K562 (cell line): Measurements from ENCODE around the gene CBS. TPM values are rescaled to one million over a fixed set of nuclear protein-coding genes. Genes with fewer than 3 reads are reported as not detected.

Source experiments
- ATAC-seq: fragments of 200-7000 bp; cut with Tn5 transposase; 3 replicates; pipeline ENCODE4 v1.9.1; 2020; ENCODE audit warnings: moderate library complexity
- BruUV-seq: library from RNA; stranded (reverse); fragments of 400-500 nt; replicated peaks from 2 replicates; lab custom pipeline; 2021; lab: Mats Ljungman, UMichigan
- CTCF ChIA-PET: fragments of 300-600 bp; formaldehyde crosslinking; extraction: SDS; loops from one replicate; lab custom pipeline; 2021; ENCODE audit warnings: low intra/inter-chr PET ratio; lab: Yijun Ruan, JAX
- POLR2A ChIA-PET: fragments of 300-600, 350-650 bp; sonication (Branson Sonifier 250); formaldehyde crosslinking; extraction: SDS; loops from one replicate; lab custom pipeline; 2021; ENCODE audit warnings: antibody characterized with exemption, inconsistent platforms; lab: Yijun Ruan, JAX
- DNase-seq, 4 experiments: peaks; one replicate each; pipeline versions ENCODE4 v3.0.0 to v3.0.0-alpha.2; 2011 to 2018; ENCODE audit warnings: low spot score in 3 of 4, mixed read lengths in 3 of 4; ENCODE audit errors: extremely low read depth in 1 of 4
- FAIRE-seq: peaks from 2 replicates; lab custom pipeline; 2011; peaks lifted over from hg19 to GRCh38; lab: Jason Lieb, UNC
- H2AFZ ChIP-seq: 2 replicates; pipeline ENCODE4 v1.6.0; 2011; ENCODE audit warnings: low read depth, low read length, control low read depth, inconsistent platforms
- H3K27ac ChIP-seq: fragments of 200-600 bp; 3 replicates; pipeline ENCODE4 v1.8.0; 2011; ENCODE audit warnings: low read depth, mild to moderate bottlenecking, control low read depth, inconsistent platforms, low read length, moderate library complexity, mixed read lengths; ENCODE audit errors: extremely low read depth
- H3K27me3 ChIP-seq, 2 experiments: fragments of 300-600 bp in 1 of 2; 2 replicates in 1 of 2; 3 replicates in 1 of 2; pipeline versions ENCODE4 v1.6.0 to v1.8.0; 2011; ENCODE audit warnings: inconsistent platforms in 2 of 2, low read length in 2 of 2, mild to moderate bottlenecking in 1 of 2, mixed read lengths in 1 of 2, moderate library complexity in 1 of 2; ENCODE audit not compliant: control insufficient read depth in 2 of 2, insufficient read depth in 2 of 2
- H3K36me3 ChIP-seq: fragments of 300-600 bp; 3 replicates; pipeline ENCODE4 v1.8.0; 2011; ENCODE audit warnings: mild to moderate bottlenecking, low read length, inconsistent platforms; ENCODE audit not compliant: control insufficient read depth, insufficient read depth
- H3K4me1 ChIP-seq, 2 experiments: fragments of 200-600 bp in 1 of 2; replicated peaks in 1 of 2; 2 replicates in 1 of 2; 3 replicates in 1 of 2; pipeline versions ENCODE4 v1.5.1 to v1.8.0; 2011; ENCODE audit warnings: inconsistent platforms in 2 of 2, low read length in 2 of 2, mild to moderate bottlenecking in 1 of 2, mixed read lengths in 1 of 2, moderate library complexity in 1 of 2; ENCODE audit not compliant: control insufficient read depth in 2 of 2, insufficient read depth in 2 of 2
- H3K4me2 ChIP-seq: 2 replicates; pipeline ENCODE4 v1.6.1; 2011; ENCODE audit warnings: low read length, control low read depth, inconsistent platforms, mixed read lengths; ENCODE audit not compliant: insufficient read depth
- H3K4me3 ChIP-seq: fragments of 200-600 bp; sonication (generic), shearing (Covaris generic); 2 replicates; pipeline ENCODE4 v1.5.1; 2016; ENCODE audit warnings: control low read depth, inconsistent platforms
- H3K79me2 ChIP-seq: fragments of 200-600 bp; 3 replicates; pipeline ENCODE4 v1.8.0; 2011; ENCODE audit warnings: low read length, inconsistent platforms; ENCODE audit not compliant: control insufficient read depth, insufficient read depth
- H3K9ac ChIP-seq, 2 experiments: 2 replicates each; pipeline versions ENCODE4 v1.6.0 to v1.6.1; 2011; ENCODE audit warnings: low read depth in 2 of 2, low read length in 2 of 2, control low read depth in 1 of 2, inconsistent platforms in 1 of 2, mild to moderate bottlenecking in 1 of 2, mixed read lengths in 1 of 2; ENCODE audit not compliant: insufficient read depth in 1 of 2
- H3K9me1 ChIP-seq: one replicate; pipeline ENCODE4 v1.6.0; 2011; ENCODE audit warnings: inconsistent platforms, mild to moderate bottlenecking, low read length, moderate library complexity; ENCODE audit not compliant: control insufficient read depth, insufficient read depth
- H3K9me3 ChIP-seq: replicated peaks from 2 replicates; pipeline ENCODE4 v1.5.1; 2011; ENCODE audit warnings: low read depth, low read length, inconsistent platforms; ENCODE audit not compliant: control insufficient read depth, insufficient read depth
- H4K20me1 ChIP-seq: replicated peaks from 2 replicates; pipeline ENCODE4 v1.6.1; 2011; ENCODE audit warnings: low read length, inconsistent platforms, mixed read lengths; ENCODE audit not compliant: control insufficient read depth, insufficient read depth
- ELF2 ChIP-seq: fragments of 250-450 bp; sonication (Bioruptor Pico); IDR thresholded peaks from 2 replicates; pipeline ENCODE4 v1.5.0; 2021; ENCODE audit warnings: mild to moderate bottlenecking
- MLX ChIP-seq, 2 experiments: fragments of 450-650 bp in 1 of 2; sonication (generic) in 1 of 2; formaldehyde crosslinking; conservative IDR thresholded peaks; 2 replicates each; pipeline versions ENCODE4 v1.4.0 to v1.8.1; 2020 to 2022; ENCODE audit warnings: mild to moderate bottlenecking in 1 of 2, missing genetic modification reagents in 1 of 2
- SIN3B ChIP-seq: fragments of 450-650 bp; IDR thresholded peaks from 2 replicates; pipeline ENCODE4 v1.6.1; 2017; ENCODE audit warnings: low read depth, mild to moderate bottlenecking, moderate library complexity
- TGIF2 ChIP-seq: sonication (generic); formaldehyde crosslinking; IDR thresholded peaks from 2 replicates; pipeline ENCODE4 v1.8.1; 2022; ENCODE audit warnings: mild to moderate bottlenecking, missing genetic modification reagents, moderate library complexity
- ZNF121 ChIP-seq: sonication (generic); formaldehyde crosslinking; conservative IDR thresholded peaks from 2 replicates; pipeline ENCODE4 v1.8.0; 2022; ENCODE audit warnings: missing genetic modification reagents
- ZNF444 ChIP-seq: fragments of 250-450 bp; sonication (Bioruptor Pico); IDR thresholded peaks from 2 replicates; pipeline ENCODE4 v1.4.0; 2020; ENCODE audit warnings: mild to moderate bottlenecking, moderate library complexity
- WGBS: fragments of 100-300 bp; shearing (Covaris generic); methylation state at CpG from one replicate; pipeline ENCODE4 v1.1.6; 2016; ENCODE audit warnings: low coverage, mixed read lengths; ENCODE audit not compliant: insufficient coverage; ENCODE audit errors: missing lambda C conversion rate; 5-methylcytosine and 5-hydroxymethylcytosine counted together
- in situ Hi-C: fragments of 300-500 bp; cut with MboI; formaldehyde crosslinking; loops from 4 replicates; pipeline ENCODE4 v1.15.0; 2018; ENCODE audit warnings: inconsistent platforms, mixed read lengths
- intact Hi-C: fragments of 100-400 bp; cut with micrococcal nuclease; formaldehyde crosslinking; loops from 2 replicates; pipeline ENCODE4 v1.14.2; 2022
- polyA plus RNA-seq, 8 experiments: library from polyadenylated mRNA; depleted of rRNA in 4 of 8; stranded (reverse) in 5 of 8; unstranded in 3 of 8; fragments of >200 nt; fragmentation: Nextera tagmentation in 2 of 8; fragmentation: Illumina TruSeq in 1 of 8; extraction: Ambion mirVana in 2 of 8; extraction: Trizol in 1 of 8; gene quantifications; 2 replicates each; pipeline versions ENCODE4 v1.2.1 to v1.2.3, GENCODE V29; 2011 to 2014; ENCODE audit warnings: inconsistent platforms in 1 of 8, missing spikeins in 1 of 8
- total RNA-seq, 7 experiments: library from RNA; depleted of rRNA in 6 of 7; stranded (reverse); fragments of >200 nt in 6 of 7; fragmentation: Illumina TruSeq in 2 of 7; extraction: Trizol in 2 of 7; gene quantifications; 2 replicates each; pipeline versions ENCODE4 v1.2.1 to v1.2.3, GENCODE V29; 2011 to 2021; ENCODE audit warnings: low replicate concordance in 1 of 7

The CBS gene
- total and polyA plus RNA-seq, 9 of the 15 experiments (the other 6 are each of a cell fraction or from before 2014, with no cell fraction given): 4.6 to 472 (median 152) TPM

- H3K9ac ChIP-seq: no peak overlapping the region
- TF ChIP-seq ZNF444: no peak
- TF ChIP-seq ZNF121 (CRISPR knock-in tag): peak; percentile 35
- no peak for TF ChIP-seq MLX (CRISPR knock-in tag; conservative IDR thresholded peaks at IDR 0.05)
- H3K27ac ChIP-seq: no peak overlapping the region
- WGBS: 76% methylated on average over 17 of the region's 17 CpGs
- ChIA-PET POLR2A (no interaction called here), CTCF (no interaction called here)
- H3K36me3 ChIP-seq: peaks cover 45% of the 10 kb centered on the region; the same call in 2 of the 3 replicates
- H3K79me2 ChIP-seq: no peaks in the 10 kb centered on the region
- no peak overlapping the region for H2AFZ ChIP-seq
- DNase-seq: no peak
- intact Hi-C loops (no loop called here), in situ Hi-C loops (no loop called here)
- no peaks in the 10 kb centered on the region for H4K20me1 ChIP-seq
- FAIRE-seq: peak; percentile 72
- no peaks in the 10 kb centered on the region for H3K9me1 ChIP-seq
- no peak overlapping the region for H3K4me2 ChIP-seq
- H3K9me3 ChIP-seq: no peaks in the 10 kb centered on the region
- H3K27me3 ChIP-seq: no peaks in the 10 kb centered on the region
- no TSS peak for BruUV-seq
- no peaks in the 10 kb centered on the region for H3K4me1 ChIP-seq
- H3K4me3 ChIP-seq: no peak overlapping the region
- no peak for ATAC-seq
Measured at GRCh38 chr21:43024439-43025136, 51.0 kb downstream of the CBS start.

DNA sequence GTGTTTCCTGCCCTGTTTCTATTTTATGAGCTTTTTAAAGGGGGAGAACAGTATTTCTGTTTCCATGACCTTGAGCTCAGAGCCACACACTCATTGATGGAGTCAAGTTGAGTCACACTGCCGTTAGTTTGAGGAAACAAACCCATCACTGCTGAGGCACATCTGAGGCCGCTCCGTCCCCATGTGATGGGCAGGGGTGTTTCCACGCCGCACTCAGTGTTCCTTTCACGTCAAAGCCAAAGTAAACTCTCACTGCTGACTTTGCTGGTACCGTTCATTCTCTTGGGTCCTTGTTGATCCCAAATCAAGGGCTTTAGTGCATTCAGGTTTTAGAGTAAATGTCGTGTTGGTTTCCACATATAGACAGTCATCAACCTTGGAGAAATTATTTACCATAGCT is 52.5 kb downstream of the CBS start:
- H3K9ac ChIP-seq: no peak overlapping the region
- no peak overlapping the region for H3K4me2 ChIP-seq
- H3K4me1 ChIP-seq: no peaks in the 10 kb centered on the region
- no peaks in the 10 kb centered on the region for H4K20me1 ChIP-seq
- no peak for DNase-seq
- FAIRE-seq: no peak
- no peaks in the 10 kb centered on the region for H3K27me3 ChIP-seq
- no peak overlapping the region for H3K4me3 ChIP-seq
- no peak overlapping the region for H2AFZ ChIP-seq
- ChIA-PET POLR2A (interaction anchor here (0.6 kb wide), 1 partner anchor 52 kb away, joined by 4 read pairs; no protein-coding TSS in a partner anchor), CTCF (no interaction called here)
- H3K36me3 ChIP-seq: peaks cover 40% of the 10 kb centered on the region; the same call in 2 of the 3 replicates
- H3K27ac ChIP-seq: no peak overlapping the region
- intact Hi-C loops: no loop called here
- WGBS: 77% methylated on average over 8 of the region's 8 CpGs
- in situ Hi-C loops: no loop called here
- no TSS peak for BruUV-seq
- no peak for ATAC-seq
- H3K9me3 ChIP-seq: no peaks in the 10 kb centered on the region
- H3K79me2 ChIP-seq: no peaks in the 10 kb centered on the region
- H3K9me1 ChIP-seq: no peaks in the 10 kb centered on the region
- TF ChIP-seq SIN3B: no peak
- no peak for TF ChIP-seq TGIF2 (CRISPR knock-in tag)
- no peak for TF ChIP-seq ELF2 (CRISPR knock-in tag)
